Colonic mucosa (tissue), 4 donors: ENCODE results near the gene DLG3. TPM values are rescaled to one million over a fixed set of nuclear protein-coding genes. Genes with fewer than 3 reads are reported as not detected.

ENCODE experiments used
- DNase-seq: peaks from one replicate; pipeline ENCODE4 v3.0.0-alpha.2; 2020
- H3K27ac ChIP-seq: fragments of 200-600 bp; one replicate; pipeline ENCODE4 v1.8.0; 2021
- H3K27me3 ChIP-seq: fragments of 200-600 bp; one replicate; pipeline ENCODE4 v1.8.0; 2021
- H3K36me3 ChIP-seq: fragments of 200-600 bp; one replicate; pipeline ENCODE4 v1.8.0; 2021
- H3K4me1 ChIP-seq: fragments of 200-600 bp; one replicate; pipeline ENCODE4 v1.8.0; 2021; ENCODE audit warnings: mild to moderate bottlenecking
- H3K4me3 ChIP-seq: fragments of 200-600 bp; one replicate; pipeline ENCODE4 v1.8.0; 2021
- H3K9ac ChIP-seq, 2 donors: one replicate each; pipeline ENCODE4 v1.7.0; 2013; ENCODE audit warnings: control low read depth in 2 of 2, low read depth in 2 of 2, low read length in 2 of 2
- H3K9me3 ChIP-seq: fragments of 200-600 bp; one replicate; pipeline ENCODE4 v1.8.0; 2021
- CTCF ChIP-seq: fragments of 200-600 bp; IDR thresholded peaks from one replicate; pipeline ENCODE4 v1.8.0; 2022; ENCODE audit warnings: antibody characterized with exemption, mild to moderate bottlenecking
- intact Hi-C: fragments of 100-400 bp; cut with DNase I; formaldehyde crosslinking; loops from one replicate; pipeline ENCODE4 v1.14.1; 2022
- total RNA-seq, 2 donors: library from RNA; stranded (reverse); fragmentation: NEBNext Ultra II Directional in 1 of 2; extraction: Animal tissue kit (Norgen Biotek cat#: 25700) in 1 of 2; gene quantifications; one replicate each; pipeline ENCODE4 v1.2.1, GENCODE V29; 2021
- donor health status: healthy.
- donor health status: DM: no; HTN: no; CAD: no.
- donor health status: DM: no; HTN: no; CAD: no.

DLG3 gene
- total RNA-seq, 2 donors from 2014 or later = 68.9 to 78.9 TPM

- no peak for DNase-seq
- Histone ChIP-seq H3K9ac (no peak overlapping the region), H3K4me1 (no peaks in the 10 kb centered on the region), H3K27me3 (peaks cover 11% of the 10 kb centered on the region), H3K4me3 (no peak overlapping the region), H3K9me3 (no peaks in the 10 kb centered on the region), H3K27ac (no peak overlapping the region), H3K36me3 (no peaks in the 10 kb centered on the region)
- TF ChIP-seq CTCF = no peak
- intact Hi-C loops = no loop called here
Observed at GRCh38 chrX:70437921-70438665, 6.5 kb upstream of the DLG3 start.

DNA sequence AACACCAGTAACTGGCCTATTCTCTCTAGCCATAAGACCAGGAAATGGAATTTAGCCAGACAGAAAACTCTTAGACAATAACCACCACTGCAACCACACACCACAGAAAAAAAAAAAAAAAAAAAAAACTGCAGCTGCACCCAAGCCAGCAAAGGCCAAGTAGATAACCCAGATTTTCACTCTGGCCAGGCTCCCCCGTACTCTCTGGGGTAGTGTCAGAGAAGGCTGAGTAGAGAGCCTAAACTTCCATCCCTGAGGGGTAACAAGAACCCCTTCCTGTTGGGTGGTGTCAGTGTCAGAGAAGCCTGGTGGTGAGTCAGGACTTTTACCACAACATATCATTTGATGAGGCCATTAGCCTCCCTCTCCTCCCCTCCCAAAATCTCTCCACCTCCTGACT is 5.6 kb upstream of the DLG3 start:
- no peak overlapping the region for H3K27ac ChIP-seq
- H3K27me3 ChIP-seq = peaks cover 13% of the 10 kb centered on the region
- H3K9me3 ChIP-seq = no peaks in the 10 kb centered on the region
- H3K4me3 ChIP-seq = no peak overlapping the region
- no peak for TF ChIP-seq CTCF
- no peak overlapping the region for H3K9ac ChIP-seq
- no peaks in the 10 kb centered on the region for H3K36me3 ChIP-seq
- intact Hi-C loops = no loop called here
- H3K4me1 ChIP-seq = no peaks in the 10 kb centered on the region
- no peak for DNase-seq

DNA sequence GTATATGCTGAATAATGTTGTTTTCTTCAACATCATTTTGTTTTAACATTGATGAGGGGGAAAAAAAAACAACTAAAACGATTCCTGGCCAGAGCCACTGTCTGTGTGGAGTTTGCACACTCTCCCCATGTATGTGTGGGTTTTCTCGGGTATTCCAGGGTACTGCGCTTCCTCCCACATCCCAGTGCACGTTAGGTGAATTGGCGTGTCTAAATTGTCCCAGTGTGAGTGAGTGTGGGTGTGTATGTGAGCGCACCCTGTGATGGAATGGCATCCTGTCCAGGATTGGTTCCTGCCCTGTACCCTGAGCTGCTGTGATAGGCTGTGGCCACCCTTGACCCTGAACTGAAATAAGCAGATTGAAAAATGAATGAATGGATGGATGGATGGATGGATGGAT is 2.4 kb upstream of the DLG3 start:
- intact Hi-C loops = no loop called here
- Histone ChIP-seq H3K36me3 (no peaks in the 10 kb centered on the region), H3K4me3 (no peak overlapping the region), H3K27me3 (peaks cover 20% of the 10 kb centered on the region), H3K27ac (no peak overlapping the region), H3K4me1 (no peaks in the 10 kb centered on the region), H3K9me3 (no peaks in the 10 kb centered on the region), H3K9ac (no peak overlapping the region)
- no peak for TF ChIP-seq CTCF
- no peak for DNase-seq

GRCh38 chrX:70444946-70445656 is 466 bp downstream of the DLG3 start:
- Histone ChIP-seq H3K4me3 (no peak overlapping the region), H3K27me3 (peaks cover 20% of the 10 kb centered on the region), H3K9me3 (no peaks in the 10 kb centered on the region), H3K4me1 (no peaks in the 10 kb centered on the region), H3K9ac (no peak overlapping the region), H3K27ac (no peak overlapping the region), H3K36me3 (no peaks in the 10 kb centered on the region)
- intact Hi-C loops = no loop called here
- TF ChIP-seq CTCF = no peak
- DNase-seq = no peak

DNA sequence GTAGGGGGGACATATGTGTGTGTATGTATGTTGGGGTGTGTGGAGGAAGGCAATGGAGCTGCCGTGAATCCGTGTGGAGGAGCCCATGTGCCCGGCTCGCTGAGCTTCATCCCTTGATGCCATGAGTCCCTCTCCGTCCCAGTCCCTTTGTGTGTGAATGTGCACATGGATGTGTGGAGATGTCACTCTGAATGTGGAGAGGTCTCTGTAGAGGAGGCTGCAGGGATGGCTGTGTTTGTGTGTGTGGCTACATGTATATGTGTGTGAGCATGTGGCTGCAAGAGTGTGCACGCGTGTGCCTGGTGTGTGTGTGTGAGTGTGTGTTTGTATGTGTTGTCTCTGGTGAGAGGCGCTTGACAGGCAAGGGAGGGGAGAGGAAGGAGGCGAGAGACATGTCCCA is 1.3 kb downstream of the DLG3 start:
- H3K36me3 ChIP-seq = no peaks in the 10 kb centered on the region
- no peak overlapping the region for H3K9ac ChIP-seq
- no peak for DNase-seq
- TF ChIP-seq CTCF = no peak
- intact Hi-C loops = no loop called here
- H3K4me3 ChIP-seq = no peak overlapping the region
- no peaks in the 10 kb centered on the region for H3K9me3 ChIP-seq
- no peaks in the 10 kb centered on the region for H3K4me1 ChIP-seq
- H3K27ac ChIP-seq = no peak overlapping the region
- H3K27me3 ChIP-seq = peaks cover 20% of the 10 kb centered on the region
